Mucosa of gallbladder (tissue), 1 donor: ENCODE data around the gene ADAM30. TPM values are rescaled to one million over a fixed set of nuclear protein-coding genes. Genes with fewer than 3 reads are reported as not detected.
"Not testable (repeated sequence)": the region's sequence is repeated elsewhere in the genome, so short reads cannot be mapped to it uniquely, and the experiment has no call there.

Experiments used
- DNase-seq: peaks from one replicate; pipeline ENCODE4 v3.0.0-alpha.2; 2020; ENCODE audit warnings: low spot score
- total RNA-seq: library from RNA; stranded (reverse); gene quantifications from one replicate; pipeline ENCODE4 v1.2.1, GENCODE V29; 2021
- donor health status: DM: no; HTN: no; CAD: no.

Gene ADAM30
- total RNA-seq, 1 donor from 2014 or later, result not detected

DNA sequence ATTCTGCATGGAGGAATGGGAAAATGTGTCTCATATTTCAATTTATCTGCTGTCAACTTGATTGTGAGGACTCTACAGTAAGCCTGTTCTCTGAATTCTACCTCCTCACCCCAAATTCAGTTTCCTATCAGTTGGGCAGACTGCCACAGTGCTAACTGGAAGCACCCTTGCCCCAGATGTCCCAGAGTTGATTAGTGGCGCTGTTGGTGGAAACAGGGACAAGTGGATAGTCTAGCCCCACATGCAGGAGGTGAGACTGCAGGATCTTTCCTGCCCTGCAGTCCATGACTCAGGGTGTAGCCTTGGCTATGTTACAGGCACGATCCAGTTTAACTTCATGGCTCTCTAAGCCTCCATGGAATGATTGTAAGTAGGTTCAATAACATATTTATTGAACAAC, 22.1 kb downstream of the ADAM30 start:
- no peak for DNase-seq

GRCh38 chr1:119873135-119874015, 22.9 kb downstream of the ADAM30 start:
- DNase-seq, result no peak

- DNase-seq, result no peak
Observed at GRCh38 chr1:119871881-119872280, 24.4 kb downstream of the ADAM30 start.

DNA sequence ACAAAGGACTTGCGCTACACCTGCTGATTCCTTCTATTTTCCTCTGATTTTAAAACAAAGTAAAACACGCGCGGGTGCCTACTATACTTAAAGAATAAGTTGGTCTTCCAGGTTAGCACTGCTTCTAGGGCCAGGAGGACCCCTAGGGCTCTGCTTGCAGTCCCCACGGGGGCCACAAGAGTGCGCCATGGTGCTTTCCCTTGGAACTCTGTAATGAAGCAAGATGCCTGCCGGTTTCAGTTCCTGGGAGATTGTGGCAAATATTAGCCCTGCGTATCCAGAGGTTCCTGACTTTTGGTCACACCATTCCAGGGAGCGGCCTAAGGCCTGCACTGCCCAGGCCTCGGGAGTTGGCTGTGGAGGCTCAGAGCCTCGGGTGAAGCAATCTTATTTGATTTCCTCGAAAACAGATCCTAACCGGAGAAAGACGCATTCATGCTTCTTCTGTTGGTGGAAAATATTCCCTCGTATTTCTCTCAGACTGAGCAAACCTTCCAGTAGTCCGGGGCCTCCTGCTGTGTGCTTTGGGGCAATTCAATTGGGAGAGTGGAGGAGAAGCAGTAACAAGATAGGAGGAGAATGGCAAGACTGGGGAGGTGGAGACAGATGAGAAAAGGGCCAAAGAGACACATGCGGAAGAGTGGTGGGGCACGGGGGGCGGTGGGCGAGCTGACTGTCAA, 25.3 kb downstream of the ADAM30 start:
- DNase-seq, result peak; percentile 70

- DNase-seq, result no peak
Observed at GRCh38 chr1:119869995-119870394, 26.3 kb downstream of the ADAM30 start.

- DNase-seq, result no peak
Observed at GRCh38 chr1:119868176-119868575, 28.1 kb downstream of the ADAM30 start.

- DNase-seq, result no peak
Observed at GRCh38 chr1:119866451-119866850, 29.9 kb downstream of the ADAM30 start.

DNA sequence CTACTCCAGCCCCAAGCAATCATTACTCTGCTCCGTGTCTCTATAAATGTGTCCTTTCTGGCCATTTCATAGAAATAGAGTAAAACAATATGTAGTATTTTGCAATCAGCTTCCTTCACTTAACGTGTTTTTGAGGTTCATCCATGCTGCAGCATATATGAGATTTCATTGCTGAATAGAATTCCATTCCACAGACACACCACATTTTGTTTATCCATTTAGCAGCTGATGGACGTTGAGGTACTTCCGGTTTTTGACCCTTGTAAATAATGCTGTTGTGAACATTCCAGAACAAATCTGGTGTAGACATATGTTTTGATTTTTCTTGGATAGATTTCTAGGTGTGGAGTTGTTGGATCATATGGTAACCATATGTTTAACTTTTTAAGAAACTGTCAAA, 30.7 kb downstream of the ADAM30 start:
- no peak for DNase-seq

DNA sequence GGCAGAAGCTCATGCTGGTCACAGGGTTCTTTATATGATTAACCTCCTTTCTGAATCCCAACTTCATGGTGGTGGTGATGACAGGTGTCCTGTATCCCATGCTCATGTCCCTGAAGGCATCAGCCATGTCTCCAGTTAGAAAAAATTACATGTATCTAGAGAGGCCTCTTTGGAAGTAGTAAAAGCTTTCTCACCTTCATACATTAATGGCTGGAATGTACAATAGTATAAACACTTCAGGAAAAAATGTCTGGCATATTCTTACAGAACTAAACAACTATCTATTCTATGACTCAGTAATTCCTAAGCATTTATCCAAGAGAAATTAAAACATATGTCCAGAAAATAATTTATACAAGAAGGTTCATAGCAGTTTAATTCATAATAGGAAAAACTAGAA, 34.0 kb downstream of the ADAM30 start:
- no peak for DNase-seq

DNA sequence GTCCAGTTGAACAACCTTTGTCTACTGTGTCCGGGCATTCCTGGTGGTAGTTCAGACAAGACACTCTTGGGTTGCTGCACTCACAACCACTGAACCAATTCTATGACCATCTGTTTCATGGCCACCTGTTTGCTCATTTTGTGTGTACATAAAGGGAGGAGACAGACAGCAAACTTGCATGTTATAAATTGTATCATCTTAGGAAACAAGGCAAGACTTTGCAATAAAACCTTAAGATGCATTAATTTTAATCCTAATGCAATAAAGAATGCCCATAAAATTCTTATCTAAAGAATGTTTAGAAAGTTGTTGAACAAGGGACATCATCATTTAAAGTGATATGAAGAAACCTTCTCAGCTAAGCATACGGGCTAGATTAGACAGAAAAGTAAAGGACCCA, 34.8 kb downstream of the ADAM30 start:
- DNase-seq, result no peak

DNA sequence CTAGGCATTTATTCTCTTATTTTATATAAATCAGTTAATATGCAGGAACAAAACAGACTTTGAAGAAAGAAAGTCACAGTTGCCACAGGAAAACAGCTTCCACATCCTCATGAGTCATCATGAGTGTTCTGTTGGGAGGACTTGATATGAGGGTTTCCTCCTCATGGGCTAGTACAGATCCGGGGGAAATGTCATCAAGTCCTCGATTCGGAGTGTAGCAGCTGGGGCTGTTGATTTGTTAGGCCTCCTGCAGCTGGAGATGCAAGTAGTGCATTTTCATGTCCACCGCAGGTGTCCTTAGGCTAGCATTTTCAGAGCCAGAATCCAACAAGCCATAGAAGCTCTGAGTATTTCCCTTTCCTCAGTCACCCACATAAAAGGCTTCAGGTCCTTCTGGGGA, 36.7 kb downstream of the ADAM30 start:
- DNase-seq, result no peak

GRCh38 chr1:119858556-119859214, 37.6 kb downstream of the ADAM30 start:
- DNase-seq, result not testable (repeated sequence)

- DNase-seq, result no peak
Observed at GRCh38 chr1:119858126-119858525, 38.2 kb downstream of the ADAM30 start.

DNA sequence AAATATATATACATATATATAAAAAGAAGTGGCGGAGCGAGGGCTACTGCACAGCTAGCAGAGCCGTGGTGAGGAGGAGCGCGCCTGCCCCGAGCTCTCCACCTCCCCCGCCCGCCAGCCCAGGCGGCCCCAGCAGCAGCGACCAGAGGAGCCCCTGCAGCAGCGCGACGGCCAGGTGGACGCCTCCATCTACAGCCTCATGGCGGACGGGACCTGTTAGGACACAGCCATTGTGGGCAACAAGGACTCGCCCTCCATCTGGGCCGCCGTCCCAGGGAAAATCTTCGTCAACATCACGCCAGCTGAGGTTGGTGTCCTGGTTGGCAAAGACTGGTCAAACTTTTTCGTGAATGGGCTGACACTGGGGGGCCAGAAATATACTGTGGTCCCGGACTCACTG, 43.2 kb downstream of the ADAM30 start:
- DNase-seq, result no peak

- DNase-seq, result not testable (repeated sequence)
Observed at GRCh38 chr1:119844206-119844605, 52.1 kb downstream of the ADAM30 start.

Other genes starting within 250 kb of the ADAM30 start
- gene ZNF697, start 248.2 kb downstream of the ADAM30 start, total RNA-seq, result 2.9 TPM
- 12.8 TPM for gene PHGDH, start 184.6 kb downstream of the ADAM30 start, total RNA-seq
- 22.1 TPM for gene HMGCS2, start 127.6 kb downstream of the ADAM30 start, total RNA-seq
- gene REG4, start 85.1 kb downstream of the ADAM30 start, total RNA-seq, result 0.49 TPM
- gene NOTCH2, start 173.1 kb upstream of the ADAM30 start, total RNA-seq, result 131 TPM